Mammary epithelial cell (primary cell): ENCODE results near the gene MYOM3.

Experiments used
- CTCF ChIP-seq, 2 donors: IDR thresholded peaks in 1 of 2; conservative IDR thresholded peaks in 1 of 2; 2 replicates each; pipeline ENCODE4 v1.5.1; 2011 to 2012; ENCODE audit warnings: inconsistent platforms in 2 of 2, low read length in 2 of 2, mild to moderate bottlenecking in 2 of 2, control low read depth in 1 of 2, low read depth in 1 of 2; ENCODE audit not compliant: insufficient read depth in 1 of 2; ENCODE audit errors: extremely low read depth in 1 of 2
- EZH2 ChIP-seq: IDR thresholded peaks from 2 replicates; pipeline ENCODE4 v1.6.1; 2012; ENCODE audit warnings: low read length, inconsistent platforms, borderline replicate concordance

DNA sequence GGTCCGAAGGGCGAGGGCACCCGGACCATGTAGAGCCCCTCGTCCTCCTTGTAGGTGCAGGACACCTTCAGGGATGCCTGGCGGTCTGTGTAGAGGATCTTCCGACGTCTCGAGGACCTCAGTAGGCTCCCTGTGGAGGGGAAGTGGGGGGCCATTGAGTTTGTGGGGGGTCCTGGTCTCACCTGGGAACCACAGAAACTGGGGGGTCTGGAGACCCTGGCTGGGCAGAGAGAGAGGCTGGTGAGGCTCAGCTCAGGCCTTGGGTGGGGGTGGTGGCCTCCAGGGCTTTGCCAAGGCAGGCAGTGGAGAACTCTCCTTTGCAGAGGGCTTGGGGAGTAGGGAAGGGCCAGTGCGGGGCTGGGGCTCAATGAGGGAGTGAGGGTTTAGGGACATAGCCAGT is 19.0 kb downstream of the MYOM3 start:
- no peak for TF ChIP-seq CTCF (conservative IDR thresholded peaks at IDR 0.05 in 1 of 2, IDR thresholded peaks at IDR 0.05 in 1 of 2; ENCODE audit: extremely low read depth in 1 of 2, insufficient read depth in 1 of 2, low read depth in 1 of 2, low read length in 2 of 2)
- no peak for TF ChIP-seq EZH2
